HCT116 (cell line): ENCODE measurements around the gene RNPEPL1. TPM values are rescaled to one million over a fixed set of nuclear protein-coding genes. Genes with fewer than 3 reads are reported as not detected.

ENCODE experiments used
- ATAC-seq: fragments of 200-7000 bp; cut with Tn5 transposase; 2 replicates; pipeline ENCODE4 v1.9.1; 2020; ENCODE audit warnings: mild to moderate bottlenecking, moderate library complexity
- BruUV-seq: library from RNA; stranded (reverse); fragments of 400-500 nt; replicated peaks from 2 replicates; lab custom pipeline; 2021; lab: Mats Ljungman, UMichigan
- CTCF ChIA-PET: fragments of 300-600 bp; sonication (Branson Sonifier 250); formaldehyde crosslinking; loops from one replicate; lab custom pipeline; 2021; ENCODE audit warnings: antibody characterized with exemption; lab: Charles Lee
- POLR2A ChIA-PET: fragments of 300-600, 350-600 bp; sonication (Branson Sonifier 250); formaldehyde crosslinking; loops from one replicate; lab custom pipeline; 2021; ENCODE audit warnings: antibody characterized with exemption; lab: Charles Lee
- RAD21 ChIA-PET, 2 experiments: fragments of 300-600 bp; sonication (Branson Sonifier 250); formaldehyde crosslinking; loops; one replicate each; lab custom pipeline; 2023; ENCODE audit warnings: low total read pairs in 2 of 2; ENCODE audit not compliant: uncharacterized antibody in 2 of 2, unreplicated experiment in 2 of 2, low non-redundant PET in 1 of 2; lab: Charles Lee
- DNase-seq: peaks from one replicate; pipeline ENCODE4 v3.0.0-alpha.2; 2010; ENCODE audit warnings: low read depth, low spot score
- H2AFZ ChIP-seq: fragments of 200-600 bp; shearing (Covaris generic), sonication (generic); 2 replicates; pipeline ENCODE4 v1.6.1; 2017; ENCODE audit warnings: low read depth, mixed run types, mixed read lengths, antibody characterized with exemption, low read length; ENCODE audit not compliant: poor library complexity, severe bottlenecking
- H3K27ac ChIP-seq: 2 replicates; pipeline ENCODE4 v1.5.1; 2012; ENCODE audit warnings: low read depth, low read length
- H3K27me3 ChIP-seq: fragments of 200-600 bp; sonication (generic); 2 replicates; pipeline ENCODE4 v1.6.1; 2016; ENCODE audit warnings: mixed run types, low read length, mixed read lengths; ENCODE audit not compliant: insufficient read depth
- H3K36me3 ChIP-seq, 2 experiments: fragments of 200-500 bp in 1 of 2; fragments of 200-600 bp in 1 of 2; sonication (Bioruptor generic) in 1 of 2; sonication (generic) in 1 of 2; 2 replicates each; pipeline versions ENCODE4 v1.5.1 to v1.6.1; 2014 to 2016; ENCODE audit warnings: low read length in 2 of 2, inconsistent platforms in 1 of 2, mixed read lengths in 1 of 2, mixed run types in 1 of 2; ENCODE audit not compliant: insufficient read depth in 2 of 2, control insufficient read depth in 1 of 2
- H3K4me1 ChIP-seq, 2 experiments: fragments of 200-600 bp in 1 of 2; sonication (generic) in 1 of 2; 2 replicates each; pipeline versions ENCODE4 v1.5.1 to v1.6.1; 2012 to 2017; ENCODE audit warnings: low read length in 2 of 2, inconsistent platforms in 1 of 2, mild to moderate bottlenecking in 1 of 2, mixed read lengths in 1 of 2, mixed run types in 1 of 2, moderate library complexity in 1 of 2; ENCODE audit not compliant: insufficient read depth in 2 of 2, control insufficient read depth in 1 of 2
- H3K4me2 ChIP-seq: fragments of 200-600 bp; sonication (generic); 2 replicates; pipeline ENCODE4 v1.6.1; 2017; ENCODE audit warnings: mixed run types, low read length, mixed read lengths
- H3K4me3 ChIP-seq, 2 experiments: fragments of 200-600 bp in 1 of 2; sonication (generic) in 1 of 2; replicated peaks in 1 of 2; 2 replicates each; pipeline ENCODE4 v1.5.1; 2011 to 2016; ENCODE audit warnings: low read length in 2 of 2, control low read depth in 1 of 2, low read depth in 1 of 2, mild to moderate bottlenecking in 1 of 2, mixed read lengths in 1 of 2, mixed run types in 1 of 2
- H3K79me2 ChIP-seq: fragments of 200-600 bp; sonication (generic); 2 replicates; pipeline ENCODE4 v1.6.1; 2017; ENCODE audit warnings: mild to moderate bottlenecking, mixed run types, low read length, moderate library complexity, mixed read lengths; ENCODE audit not compliant: insufficient read depth
- H3K9ac ChIP-seq: fragments of 200-600 bp; sonication (generic); 2 replicates; pipeline ENCODE4 v1.6.1; 2016; ENCODE audit warnings: low read length, mixed read lengths
- H3K9me2 ChIP-seq: fragments of 200-600 bp; sonication (generic), shearing (Covaris generic); 2 replicates; pipeline ENCODE4 v1.6.1; 2017; ENCODE audit warnings: mixed run types, mild to moderate bottlenecking, moderate library complexity; ENCODE audit not compliant: insufficient read depth
- H3K9me3 ChIP-seq, 2 experiments: fragments of 200-500 bp in 1 of 2; fragments of 200-600 bp in 1 of 2; sonication (Bioruptor generic) in 1 of 2; sonication (generic) in 1 of 2; 2 replicates each; pipeline ENCODE4 v1.6.1; 2014 to 2017; ENCODE audit warnings: low read length in 2 of 2, mixed read lengths in 2 of 2, inconsistent platforms in 1 of 2, low read depth in 1 of 2, mild to moderate bottlenecking in 1 of 2, mixed run types in 1 of 2, moderate library complexity in 1 of 2; ENCODE audit not compliant: control insufficient read depth in 1 of 2, insufficient read depth in 1 of 2
- H4K20me1 ChIP-seq: fragments of 200-600 bp; sonication (generic), shearing (Covaris generic); 2 replicates; pipeline ENCODE4 v1.6.1; 2017; ENCODE audit warnings: mixed run types, mild to moderate bottlenecking, moderate library complexity; ENCODE audit not compliant: insufficient read depth
- CBX3 ChIP-seq: IDR thresholded peaks from 2 replicates; pipeline ENCODE4 v1.6.1; 2012; ENCODE audit warnings: low read depth
- CEBPB ChIP-seq: IDR thresholded peaks from 2 replicates; pipeline ENCODE4 v1.6.1; 2012; ENCODE audit warnings: low read depth
- EGR1 ChIP-seq: IDR thresholded peaks from 2 replicates; pipeline ENCODE4 v1.6.1; 2012; ENCODE audit warnings: low read depth
- ELF1 ChIP-seq: IDR thresholded peaks from 2 replicates; pipeline ENCODE4 v1.6.1; 2012; ENCODE audit warnings: low read depth, borderline replicate concordance
- EZH2 ChIP-seq: fragments of 200-600 bp; sonication (generic); IDR thresholded peaks from 2 replicates; pipeline ENCODE4 v1.6.1; 2017; ENCODE audit warnings: antibody characterized with exemption, mixed run types
- EZH2phosphoT487 ChIP-seq: fragments of 200-600 bp; IDR thresholded peaks from 2 replicates; pipeline ENCODE4 v1.6.1; 2018; ENCODE audit warnings: antibody characterized with exemption, borderline replicate concordance
- POLR2AphosphoS5 ChIP-seq: IDR thresholded peaks from 2 replicates; pipeline ENCODE4 v1.6.1; 2011; ENCODE audit warnings: mild to moderate bottlenecking, low read depth, low read length, moderate library complexity
- RAD21 ChIP-seq: IDR thresholded peaks from 2 replicates; pipeline ENCODE4 v1.6.1; 2012; ENCODE audit warnings: low read depth, mild to moderate bottlenecking
- SIN3A ChIP-seq: IDR thresholded peaks from 2 replicates; pipeline ENCODE4 v1.6.1; 2012; ENCODE audit warnings: low read depth
- SP1 ChIP-seq: IDR thresholded peaks from 2 replicates; pipeline ENCODE4 v1.6.1; 2012; ENCODE audit warnings: low read depth
- SRF ChIP-seq: IDR thresholded peaks from 2 replicates; pipeline ENCODE4 v1.6.1; 2012; ENCODE audit warnings: low read depth
- TCF7L2 ChIP-seq: IDR thresholded peaks from 2 replicates; pipeline ENCODE4 v1.7.0; 2011; ENCODE audit warnings: borderline replicate concordance, inconsistent platforms; ENCODE audit not compliant: insufficient read depth, insufficient read length; ENCODE audit errors: extremely low read depth
- YY1 ChIP-seq: IDR thresholded peaks from 2 replicates; pipeline ENCODE4 v1.6.1; 2011; ENCODE audit warnings: low read length, low read depth, moderate library complexity, mild to moderate bottlenecking; ENCODE audit not compliant: insufficient replicate concordance; ENCODE audit errors: extremely low read depth
- intact Hi-C: fragments of 100-400 bp; cut with micrococcal nuclease; formaldehyde crosslinking; loops from 2 replicates; pipeline ENCODE4 v1.10.0; 2022
- total RNA-seq: library from RNA; stranded (reverse); gene quantifications from one replicate; pipeline ENCODE4 v1.2.1, GENCODE V29; 2021; ENCODE audit not compliant: unreplicated experiment
- TF ChIP-seq, protein P1 (sequence below): IDR thresholded peaks from 2 replicates; pipeline ENCODE4 v1.6.1; 2012; ENCODE audit warnings: low read depth
- TF ChIP-seq, protein P2 (sequence below): IDR thresholded peaks from 2 replicates; pipeline ENCODE4 v1.6.1; 2012
- TF ChIP-seq, protein P3 (sequence below): IDR thresholded peaks from 2 replicates; pipeline ENCODE4 v1.6.1; 2012
- TF ChIP-seq, protein P4 (sequence below), 3 experiments: fragments of 200-600 bp in 1 of 3; sonication (generic) in 1 of 3; IDR thresholded peaks in 2 of 3; conservative IDR thresholded peaks in 1 of 3; 2 replicates each; pipeline ENCODE4 v1.5.1; 2012 to 2017; ENCODE audit warnings: low read depth in 2 of 3, low read length in 2 of 3, antibody characterized with exemption in 1 of 3, borderline replicate concordance in 1 of 3, control low read depth in 1 of 3, mild to moderate bottlenecking in 1 of 3, mixed read lengths in 1 of 3, mixed run types in 1 of 3, moderate library complexity in 1 of 3; ENCODE audit not compliant: insufficient read depth in 1 of 3

Gene RNPEPL1
- total RNA-seq, 1 experiment from 2014 or later = 49.7 TPM

DNA sequence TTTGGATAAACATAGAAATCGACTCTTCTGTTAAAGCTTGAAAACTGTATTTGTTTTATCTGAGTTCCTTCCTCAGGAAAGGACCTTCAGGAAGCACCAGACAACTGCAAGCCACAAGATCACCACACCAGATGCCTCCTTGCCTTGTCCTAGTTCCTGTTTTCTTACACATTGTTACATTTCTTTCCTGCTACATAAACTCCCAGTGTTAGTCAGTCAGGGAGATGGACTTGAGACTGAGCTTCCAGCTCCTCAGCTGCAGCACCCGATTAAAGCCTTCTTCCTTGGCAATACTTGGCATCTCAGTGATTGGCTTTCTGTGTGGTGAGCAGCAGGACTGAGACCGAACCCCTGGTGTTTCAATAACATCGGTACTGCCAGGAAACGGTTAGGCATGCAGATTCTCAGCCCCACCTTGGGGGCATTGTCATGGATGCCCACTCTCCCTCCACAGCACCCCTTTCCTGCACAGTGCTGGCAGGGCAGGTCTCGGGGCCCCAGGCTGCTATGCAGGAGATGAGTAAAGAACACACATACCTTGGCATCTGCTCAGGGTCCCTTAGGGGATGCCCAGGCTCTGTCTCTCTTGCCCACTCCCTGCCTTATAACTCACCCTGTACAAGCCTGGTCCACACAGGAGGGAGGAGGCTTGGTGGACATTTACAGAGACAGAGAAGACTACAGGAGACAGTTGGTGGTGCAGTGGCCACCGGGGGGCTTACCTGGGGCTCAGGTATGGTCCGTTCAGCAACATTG is 43.1 kb upstream of the RNPEPL1 start:
- ChIA-PET RAD21 (no interaction called here), CTCF (no interaction called here), POLR2A (no interaction called here)
- BruUV-seq = no TSS peak
- Histone ChIP-seq H3K27me3 (no peaks in the 10 kb centered on the region), H3K79me2 (no peaks in the 10 kb centered on the region), H3K4me3 (no peak overlapping the region), H2AFZ (no peak overlapping the region), H4K20me1 (no peaks in the 10 kb centered on the region), H3K9me3 (peaks cover 17 to 27% of the 10 kb centered on the region in 2 experiments; a peak in 2 of 4 replicates), H3K4me2 (no peak overlapping the region), H3K9me2 (no peaks in the 10 kb centered on the region), H3K27ac (no peak overlapping the region), H3K4me1 (no peaks in the 10 kb centered on the region), H3K36me3 (peaks cover 0 to 45% of the 10 kb centered on the region in 2 experiments; a peak in 1 of 4 replicates)
- no peak for ATAC-seq
- intact Hi-C loops = no loop called here
- no peak for TF ChIP-seq EZH2
- no peak for TF ChIP-seq RAD21
- TF ChIP-seq ELF1 = no peak
- no peak; the same call in 1 of the 2 replicates for TF ChIP-seq CBX3
- TF ChIP-seq, protein P1, sequence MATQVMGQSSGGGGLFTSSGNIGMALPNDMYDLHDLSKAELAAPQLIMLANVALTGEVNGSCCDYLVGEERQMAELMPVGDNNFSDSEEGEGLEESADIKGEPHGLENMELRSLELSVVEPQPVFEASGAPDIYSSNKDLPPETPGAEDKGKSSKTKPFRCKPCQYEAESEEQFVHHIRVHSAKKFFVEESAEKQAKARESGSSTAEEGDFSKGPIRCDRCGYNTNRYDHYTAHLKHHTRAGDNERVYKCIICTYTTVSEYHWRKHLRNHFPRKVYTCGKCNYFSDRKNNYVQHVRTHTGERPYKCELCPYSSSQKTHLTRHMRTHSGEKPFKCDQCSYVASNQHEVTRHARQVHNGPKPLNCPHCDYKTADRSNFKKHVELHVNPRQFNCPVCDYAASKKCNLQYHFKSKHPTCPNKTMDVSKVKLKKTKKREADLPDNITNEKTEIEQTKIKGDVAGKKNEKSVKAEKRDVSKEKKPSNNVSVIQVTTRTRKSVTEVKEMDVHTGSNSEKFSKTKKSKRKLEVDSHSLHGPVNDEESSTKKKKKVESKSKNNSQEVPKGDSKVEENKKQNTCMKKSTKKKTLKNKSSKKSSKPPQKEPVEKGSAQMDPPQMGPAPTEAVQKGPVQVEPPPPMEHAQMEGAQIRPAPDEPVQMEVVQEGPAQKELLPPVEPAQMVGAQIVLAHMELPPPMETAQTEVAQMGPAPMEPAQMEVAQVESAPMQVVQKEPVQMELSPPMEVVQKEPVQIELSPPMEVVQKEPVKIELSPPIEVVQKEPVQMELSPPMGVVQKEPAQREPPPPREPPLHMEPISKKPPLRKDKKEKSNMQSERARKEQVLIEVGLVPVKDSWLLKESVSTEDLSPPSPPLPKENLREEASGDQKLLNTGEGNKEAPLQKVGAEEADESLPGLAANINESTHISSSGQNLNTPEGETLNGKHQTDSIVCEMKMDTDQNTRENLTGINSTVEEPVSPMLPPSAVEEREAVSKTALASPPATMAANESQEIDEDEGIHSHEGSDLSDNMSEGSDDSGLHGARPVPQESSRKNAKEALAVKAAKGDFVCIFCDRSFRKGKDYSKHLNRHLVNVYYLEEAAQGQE = no peak
- TF ChIP-seq SIN3A = no peak
- TF ChIP-seq, protein P2, sequence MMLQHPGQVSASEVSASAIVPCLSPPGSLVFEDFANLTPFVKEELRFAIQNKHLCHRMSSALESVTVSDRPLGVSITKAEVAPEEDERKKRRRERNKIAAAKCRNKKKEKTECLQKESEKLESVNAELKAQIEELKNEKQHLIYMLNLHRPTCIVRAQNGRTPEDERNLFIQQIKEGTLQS = no peak
- no peak for TF ChIP-seq SRF
- TF ChIP-seq, protein P3, sequence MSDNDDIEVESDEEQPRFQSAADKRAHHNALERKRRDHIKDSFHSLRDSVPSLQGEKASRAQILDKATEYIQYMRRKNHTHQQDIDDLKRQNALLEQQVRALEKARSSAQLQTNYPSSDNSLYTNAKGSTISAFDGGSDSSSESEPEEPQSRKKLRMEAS = no peak
- TF ChIP-seq TCF7L2 = no peak
- no peak for TF ChIP-seq EZH2phosphoT487
- no peak for TF ChIP-seq POLR2AphosphoS5
- no peak for TF ChIP-seq SP1
- TF ChIP-seq EGR1 = no peak
- TF ChIP-seq, protein P4, sequence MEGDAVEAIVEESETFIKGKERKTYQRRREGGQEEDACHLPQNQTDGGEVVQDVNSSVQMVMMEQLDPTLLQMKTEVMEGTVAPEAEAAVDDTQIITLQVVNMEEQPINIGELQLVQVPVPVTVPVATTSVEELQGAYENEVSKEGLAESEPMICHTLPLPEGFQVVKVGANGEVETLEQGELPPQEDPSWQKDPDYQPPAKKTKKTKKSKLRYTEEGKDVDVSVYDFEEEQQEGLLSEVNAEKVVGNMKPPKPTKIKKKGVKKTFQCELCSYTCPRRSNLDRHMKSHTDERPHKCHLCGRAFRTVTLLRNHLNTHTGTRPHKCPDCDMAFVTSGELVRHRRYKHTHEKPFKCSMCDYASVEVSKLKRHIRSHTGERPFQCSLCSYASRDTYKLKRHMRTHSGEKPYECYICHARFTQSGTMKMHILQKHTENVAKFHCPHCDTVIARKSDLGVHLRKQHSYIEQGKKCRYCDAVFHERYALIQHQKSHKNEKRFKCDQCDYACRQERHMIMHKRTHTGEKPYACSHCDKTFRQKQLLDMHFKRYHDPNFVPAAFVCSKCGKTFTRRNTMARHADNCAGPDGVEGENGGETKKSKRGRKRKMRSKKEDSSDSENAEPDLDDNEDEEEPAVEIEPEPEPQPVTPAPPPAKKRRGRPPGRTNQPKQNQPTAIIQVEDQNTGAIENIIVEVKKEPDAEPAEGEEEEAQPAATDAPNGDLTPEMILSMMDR (IDR thresholded peaks at IDR 0.05 in 2 of 3, conservative IDR thresholded peaks at IDR 0.05 in 1 of 3; ENCODE audit: borderline replicate concordance in 1 of 3, insufficient read depth in 1 of 3, low read depth in 2 of 3, low read length in 2 of 3) = no peak
- no peak for TF ChIP-seq YY1
- no peak for TF ChIP-seq CEBPB
- TF ChIP-seq, all 23 proteins: peak for 0
- no peak for DNase-seq
- no peak overlapping the region for H3K9ac ChIP-seq
